PC-9 (cell line): ENCODE data around the gene METTL6.
"Not testable (repeated sequence)": the region's sequence is repeated elsewhere in the genome, so short reads cannot be mapped to it uniquely, and the experiment has no call there.

Source experiments
- EZH2 ChIP-seq: fragments of 200-600 bp; sonication (generic); IDR thresholded peaks from 2 replicates; pipeline ENCODE4 v1.8.0; 2017; ENCODE audit warnings: antibody characterized with exemption, low read depth
- TF ChIP-seq, protein P1 (sequence below): fragments of 200-600 bp; sonication (generic); conservative IDR thresholded peaks from 2 replicates; pipeline ENCODE4 v1.6.1; 2017; ENCODE audit warnings: mixed run types, antibody characterized with exemption, mild to moderate bottlenecking, moderate library complexity

DNA sequence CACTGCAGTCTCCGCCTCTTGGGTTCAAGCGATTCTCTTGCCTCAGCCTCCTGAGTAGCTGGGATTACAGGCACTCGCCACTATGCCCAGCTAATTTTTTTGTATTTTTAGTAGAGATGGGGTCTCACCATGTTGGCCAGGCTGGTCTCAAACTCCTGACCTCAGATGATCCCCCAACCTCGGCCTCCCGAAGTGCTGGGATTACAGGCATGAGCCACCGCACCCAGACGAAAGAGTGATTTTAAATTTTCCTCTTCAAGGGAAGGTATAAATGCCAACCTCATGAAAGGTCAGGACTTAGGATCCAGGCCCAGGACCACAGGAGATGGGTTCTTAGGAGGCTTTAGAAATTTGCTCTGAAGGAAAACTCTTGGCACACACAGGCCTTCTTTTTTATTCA lies 16.4 kb downstream of the METTL6 start:
- TF ChIP-seq, protein P1, sequence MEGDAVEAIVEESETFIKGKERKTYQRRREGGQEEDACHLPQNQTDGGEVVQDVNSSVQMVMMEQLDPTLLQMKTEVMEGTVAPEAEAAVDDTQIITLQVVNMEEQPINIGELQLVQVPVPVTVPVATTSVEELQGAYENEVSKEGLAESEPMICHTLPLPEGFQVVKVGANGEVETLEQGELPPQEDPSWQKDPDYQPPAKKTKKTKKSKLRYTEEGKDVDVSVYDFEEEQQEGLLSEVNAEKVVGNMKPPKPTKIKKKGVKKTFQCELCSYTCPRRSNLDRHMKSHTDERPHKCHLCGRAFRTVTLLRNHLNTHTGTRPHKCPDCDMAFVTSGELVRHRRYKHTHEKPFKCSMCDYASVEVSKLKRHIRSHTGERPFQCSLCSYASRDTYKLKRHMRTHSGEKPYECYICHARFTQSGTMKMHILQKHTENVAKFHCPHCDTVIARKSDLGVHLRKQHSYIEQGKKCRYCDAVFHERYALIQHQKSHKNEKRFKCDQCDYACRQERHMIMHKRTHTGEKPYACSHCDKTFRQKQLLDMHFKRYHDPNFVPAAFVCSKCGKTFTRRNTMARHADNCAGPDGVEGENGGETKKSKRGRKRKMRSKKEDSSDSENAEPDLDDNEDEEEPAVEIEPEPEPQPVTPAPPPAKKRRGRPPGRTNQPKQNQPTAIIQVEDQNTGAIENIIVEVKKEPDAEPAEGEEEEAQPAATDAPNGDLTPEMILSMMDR, result not testable (repeated sequence)
- TF ChIP-seq EZH2, result not testable (repeated sequence)
